Measurements from ENCODE around the gene HSD17B8. TPM values are rescaled to one million over a fixed set of nuclear protein-coding genes. Genes with fewer than 3 reads are reported as not detected.

Gene HSD17B8
- total and polyA plus RNA-seq, 10 of the 15 experiments (the other 5 are each of a cell fraction or from before 2014, with no cell fraction given), result 3.1 to 54.3 (median 26.5) TPM

DNA sequence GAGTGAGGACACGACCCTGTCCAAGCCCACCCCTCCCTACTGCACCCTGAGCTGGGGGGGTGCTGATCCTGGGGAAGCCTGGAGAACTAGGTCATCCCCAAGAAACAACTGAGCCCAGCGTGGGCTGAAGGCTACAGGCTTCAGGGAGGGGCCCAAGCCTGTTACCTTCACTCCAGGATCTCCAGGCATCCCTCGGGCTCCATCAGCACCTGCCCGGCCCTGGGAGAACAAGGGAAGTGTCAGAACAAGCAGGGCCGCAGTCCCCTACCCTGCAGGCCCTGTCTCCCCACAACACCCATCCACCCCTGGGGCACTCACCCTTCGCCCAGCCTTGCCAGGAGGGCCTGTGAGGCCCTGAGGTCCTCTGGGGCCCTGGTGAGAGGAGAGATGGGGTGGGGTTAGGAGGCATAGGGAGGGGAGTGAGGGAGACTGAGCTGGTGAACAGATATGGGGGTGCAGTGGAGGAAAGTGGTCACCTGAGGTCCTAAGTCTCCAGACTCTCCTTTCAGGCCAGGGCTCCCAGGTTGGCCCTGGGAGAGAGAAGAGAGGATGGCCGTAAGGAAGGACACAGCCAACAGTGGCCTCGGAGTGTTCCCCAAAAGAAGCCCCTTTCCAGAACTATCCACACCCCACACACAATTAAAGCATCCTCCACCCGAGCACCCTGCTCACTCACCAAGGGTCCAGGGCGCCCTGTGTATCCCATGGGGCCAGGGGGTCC, 25.5 kb upstream of the HSD17B8 start (continued):
- TF ChIP-seq HCFC1 (IDR thresholded peaks at IDR 0.05; ENCODE audit: low read length), result no peak
- TF ChIP-seq ESRRA (IDR thresholded peaks at IDR 0.05; ENCODE audit: low read length), result no peak

DNA sequence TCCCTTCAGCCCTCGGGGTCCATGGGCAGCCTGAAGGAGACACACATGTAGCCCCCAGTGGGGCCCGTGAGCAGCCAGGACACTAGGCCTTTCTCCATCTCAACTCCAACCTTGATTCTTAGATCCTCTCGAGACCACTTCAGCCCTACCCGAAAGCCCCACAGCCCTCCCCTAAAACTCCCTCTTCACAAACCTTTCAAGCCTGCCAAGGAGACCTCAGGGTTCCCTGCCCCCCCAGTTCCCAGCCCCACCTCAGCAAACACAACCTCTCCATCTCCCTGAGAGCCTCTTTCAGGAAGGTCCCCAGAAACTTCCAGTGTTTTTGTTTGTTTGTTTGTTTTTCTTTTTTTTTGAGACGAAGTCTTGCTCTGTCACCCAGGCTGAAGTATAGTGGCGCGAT, 23.3 kb upstream of the HSD17B8 start:
- Histone ChIP-seq H3K27ac (ENCODE audit: control insufficient read depth, insufficient read depth) (no peak overlapping the region), H3K4me3 (no peak overlapping the region), H2AFZ (ENCODE audit: control insufficient read depth, low read depth, low read length) (no peak overlapping the region), H3K9me3 (replicated peaks; ENCODE audit: control insufficient read depth, insufficient read depth, low read length) (peaks cover 9% of the 10 kb centered on the region), H3K27me3 (replicated peaks in 1 of 2; ENCODE audit: control insufficient read depth in 2 of 2, insufficient read depth in 2 of 2, low read length in 1 of 2) (no peaks in the 10 kb centered on the region), H3K4me2 (ENCODE audit: control insufficient read depth, insufficient read depth) (no peak overlapping the region), H4K20me1 (ENCODE audit: control insufficient read depth, insufficient read depth) (no peaks in the 10 kb centered on the region), H3K36me3 (ENCODE audit: control insufficient read depth in 2 of 2, insufficient read depth in 2 of 2, low read length in 1 of 2) (no peaks in the 10 kb centered on the region), H3K79me2 (ENCODE audit: control insufficient read depth, insufficient read depth, low read length) (no peaks in the 10 kb centered on the region), H3K4me1 (ENCODE audit: control insufficient read depth, insufficient read depth, low read length) (peaks cover 6% of the 10 kb centered on the region), H3K9ac (ENCODE audit: control insufficient read depth, insufficient read depth, low read length) (no peak overlapping the region)
- ChIA-PET SMC1A (ENCODE audit: uncharacterized antibody, unreplicated experiment) (no interaction called here), CTCF (no interaction called here), POLR2A (no interaction called here), RAD21 (ENCODE audit: unreplicated experiment) (no interaction called here)
- ATAC-seq, result no peak
- FAIRE-seq, result no peak
- no peak for DNase-seq (ENCODE audit: low read depth, low spot score)
- no TSS peak for BruUV-seq (replicated peaks)
- 56% methylated on average over 7 of the region's 7 CpGs for WGBS (ENCODE audit: insufficient coverage, insufficient replicate concordance, low lambda C conversion rate, missing lambda C conversion rate)
- TF ChIP-seq RBBP5 (conservative IDR thresholded peaks at IDR 0.05) (no peak), TCF7 (IDR thresholded peaks at IDR 0.05; ENCODE audit: borderline replicate concordance) (no peak), LARP7 (IDR thresholded peaks at IDR 0.05) (no peak), CBFB (IDR thresholded peaks at IDR 0.05; ENCODE audit: low read depth) (no peak), KLF5 (IDR thresholded peaks at IDR 0.05; ENCODE audit: partially characterized antibody) (no peak), CHD4 (IDR thresholded peaks at IDR 0.05) (no peak), NR2F1 (conservative IDR thresholded peaks at IDR 0.05) (no peak), NFYA (IDR thresholded peaks at IDR 0.05; ENCODE audit: borderline replicate concordance, low read depth, low read length) (no peak), BACH1 (IDR thresholded peaks at IDR 0.05; ENCODE audit: borderline replicate concordance) (no peak), SUPT20H (IDR thresholded peaks at IDR 0.05; ENCODE audit: borderline replicate concordance, control insufficient read depth, low read depth, low read length) (no peak), FOS (IDR thresholded peaks at IDR 0.05; ENCODE audit: borderline replicate concordance, extremely low read depth, insufficient read length) (no peak), EP300 (IDR thresholded peaks at IDR 0.05; ENCODE audit: borderline replicate concordance in 1 of 2, control insufficient read depth in 1 of 2, low read depth in 2 of 2, low read length in 2 of 2) (no peak), NFXL1 (IDR thresholded peaks at IDR 0.05; ENCODE audit: borderline replicate concordance) (no peak), RAD21 (IDR thresholded peaks at IDR 0.05; ENCODE audit: insufficient read depth, low read depth, low read length) (no peak), SMC3 (IDR thresholded peaks at IDR 0.05; ENCODE audit: borderline replicate concordance, low read length) (no peak), ATF7 (IDR thresholded peaks at IDR 0.05; ENCODE audit: low read depth) (no peak), YY1 (IDR thresholded peaks at IDR 0.05; ENCODE audit: low read depth, low read length) (no peak), FOXK2 (IDR thresholded peaks at IDR 0.05) (no peak), IKZF2 (IDR thresholded peaks at IDR 0.05) (no peak)
- in situ Hi-C loops (cut with MboI), result no loop called here
- intact Hi-C loops (cut with micrococcal nuclease; ENCODE audit: unreplicated experiment), result no loop called here
